Brain pericyte (primary cell): ENCODE measurements around the gene MBTPS1.

Source experiments
- DNase-seq: peaks from one replicate; pipeline ENCODE4 v3.0.0-alpha.2; 2012; ENCODE audit warnings: low read depth, low spot score

MBTPS1 gene

GRCh38 chr16:84036131-84036530 lies 80.6 kb downstream of the MBTPS1 start:
- DNase-seq: no peak

- no peak for DNase-seq
Measured at GRCh38 chr16:84034516-84034915, 82.2 kb downstream of the MBTPS1 start.

- no peak for DNase-seq
Measured at GRCh38 chr16:84033251-84034195, 83.2 kb downstream of the MBTPS1 start.

GRCh38 chr16:84032458-84033178 lies 84.1 kb downstream of the MBTPS1 start:
- DNase-seq: no peak

GRCh38 chr16:84031556-84031955 lies 85.2 kb downstream of the MBTPS1 start:
- no peak for DNase-seq

- no peak for DNase-seq
Measured at GRCh38 chr16:84029297-84030047, 87.3 kb downstream of the MBTPS1 start.

GRCh38 chr16:84027625-84028024 lies 89.1 kb downstream of the MBTPS1 start:
- no peak for DNase-seq

GRCh38 chr16:84026606-84027005 lies 90.1 kb downstream of the MBTPS1 start:
- DNase-seq: no peak

GRCh38 chr16:84024854-84025253 lies 91.9 kb downstream of the MBTPS1 start:
- DNase-seq: no peak

GRCh38 chr16:84022644-84023043 lies 94.1 kb downstream of the MBTPS1 start:
- DNase-seq: no peak

- DNase-seq: no peak
Measured at GRCh38 chr16:84021488-84021887, 95.3 kb downstream of the MBTPS1 start.

- DNase-seq: no peak
Measured at GRCh38 chr16:84020353-84020752, 96.4 kb downstream of the MBTPS1 start.

- no peak for DNase-seq
Measured at GRCh38 chr16:84018710-84019109, 98.0 kb downstream of the MBTPS1 start.

GRCh38 chr16:84016477-84016876 lies 100.3 kb downstream of the MBTPS1 start:
- DNase-seq: no peak

- no peak for DNase-seq
Measured at GRCh38 chr16:84015399-84015798, 101.3 kb downstream of the MBTPS1 start.

GRCh38 chr16:84014570-84015327 lies 102.0 kb downstream of the MBTPS1 start:
- no peak for DNase-seq

- no peak for DNase-seq
Measured at GRCh38 chr16:84013787-84014569, 102.8 kb downstream of the MBTPS1 start.

GRCh38 chr16:84009282-84009681 lies 107.5 kb downstream of the MBTPS1 start:
- no peak for DNase-seq

- no peak for DNase-seq
Measured at GRCh38 chr16:84007965-84008364, 108.8 kb downstream of the MBTPS1 start.

GRCh38 chr16:84007520-84007919 lies 109.2 kb downstream of the MBTPS1 start:
- DNase-seq: no peak
